CD4-positive, alpha-beta T cell treated with Interleukin-10 for 1 hour (primary cell): ENCODE results near the gene PKN2.
"Not testable (repeated sequence)": the region's sequence is repeated elsewhere in the genome, so short reads cannot be mapped to it uniquely, and the experiment has no call there.

Source experiments
- DNase-seq: peaks from one replicate; pipeline ENCODE4 v3.0.0-alpha.2; 2020

PKN2 gene

DNA sequence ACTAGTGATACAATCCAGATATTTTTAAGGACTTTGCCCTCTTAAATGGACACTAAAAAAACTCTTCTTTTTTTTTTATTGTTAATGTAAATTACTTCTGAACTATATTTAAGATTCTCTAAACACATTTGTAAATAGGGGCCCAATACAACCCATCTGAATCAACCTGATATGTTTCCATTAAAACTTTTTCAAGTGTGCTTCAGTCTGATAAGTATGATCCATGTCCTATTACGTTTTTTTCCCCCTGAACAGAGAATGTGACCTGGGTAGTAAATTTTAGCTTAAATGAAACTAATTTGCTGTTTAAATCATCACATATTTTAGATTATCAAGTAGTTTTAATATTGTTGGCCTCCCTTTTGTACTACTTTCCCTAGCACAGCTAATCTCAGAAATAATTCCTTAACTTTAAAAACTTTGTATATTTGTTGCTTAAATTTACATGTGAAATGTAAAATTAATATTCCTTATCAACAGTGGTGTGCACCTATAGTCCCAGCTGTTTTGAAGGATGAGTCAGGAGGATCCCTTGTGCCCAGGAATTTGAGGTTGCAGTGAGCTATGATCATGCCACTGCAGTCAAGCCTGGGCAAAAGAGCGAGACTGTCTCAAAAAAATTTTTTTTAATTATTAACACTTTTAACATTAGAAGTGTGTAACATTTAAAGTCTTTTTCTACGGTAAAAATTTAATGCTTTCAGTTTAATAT is 3.0 kb upstream of the PKN2 start:
- no peak for DNase-seq

DNA sequence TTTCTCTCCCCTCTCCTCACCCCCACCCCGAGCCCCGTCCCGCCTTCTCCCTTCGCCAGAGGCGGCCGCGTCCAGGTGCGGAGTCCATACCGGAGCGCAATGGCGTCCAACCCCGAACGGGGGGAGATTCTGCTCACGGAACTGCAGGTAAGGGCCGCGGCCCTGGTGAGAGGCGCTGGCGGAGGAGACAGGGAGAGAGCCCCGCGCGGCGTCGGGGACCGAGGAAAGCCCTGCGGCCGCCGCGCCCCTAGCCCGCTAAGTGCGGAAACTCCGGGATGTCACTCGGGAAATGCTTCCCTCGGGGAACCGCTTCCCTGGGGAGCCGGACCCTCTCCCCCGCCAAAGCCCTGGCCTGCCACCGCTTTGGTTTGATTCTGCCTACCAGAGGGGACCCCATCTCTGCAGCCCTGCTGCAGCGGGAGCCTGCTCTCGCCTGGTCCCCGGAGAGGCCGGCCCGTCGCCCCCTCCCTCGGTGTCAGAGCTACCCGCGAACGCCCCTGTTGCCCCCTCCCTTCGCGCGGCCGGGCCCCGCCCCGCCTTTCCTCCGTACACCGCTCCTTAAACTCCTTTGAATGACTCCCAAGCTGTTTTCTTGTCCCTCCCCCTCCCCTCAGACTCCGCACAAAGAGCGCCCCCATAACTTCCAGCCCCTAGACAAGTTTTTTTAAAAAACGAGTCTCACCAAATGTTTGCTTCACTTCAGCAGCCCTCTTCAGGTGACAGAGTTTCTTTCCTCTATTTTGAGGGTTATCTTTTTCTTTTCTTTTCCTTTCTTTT is 597 bp downstream of the PKN2 start:
- peak; percentile 57 for DNase-seq

DNA sequence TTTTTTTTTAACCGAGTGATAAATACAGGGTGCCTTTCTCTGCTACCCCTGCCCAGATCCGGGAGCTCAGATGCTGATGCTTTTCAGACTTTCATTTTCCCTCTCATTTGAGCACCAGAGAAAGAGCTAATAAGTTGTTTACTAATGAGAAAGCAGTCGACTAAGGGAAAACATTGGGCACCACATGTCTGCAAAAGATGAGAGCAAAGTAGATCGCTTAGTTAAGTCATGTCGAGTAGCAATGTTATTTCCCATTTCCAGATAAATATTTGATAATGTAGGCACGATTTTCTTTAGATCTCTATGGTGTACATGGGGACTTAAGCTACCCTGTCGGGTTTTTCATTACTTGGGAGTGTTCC is 1.2 kb downstream of the PKN2 start:
- DNase-seq = peak; percentile 11

- DNase-seq = no peak
These were observed 7.5 kb downstream of the PKN2 start for GRCh38 chr1:88691540-88691939.

GRCh38 chr1:88695781-88696180 is 11.7 kb downstream of the PKN2 start:
- no peak for DNase-seq

DNA sequence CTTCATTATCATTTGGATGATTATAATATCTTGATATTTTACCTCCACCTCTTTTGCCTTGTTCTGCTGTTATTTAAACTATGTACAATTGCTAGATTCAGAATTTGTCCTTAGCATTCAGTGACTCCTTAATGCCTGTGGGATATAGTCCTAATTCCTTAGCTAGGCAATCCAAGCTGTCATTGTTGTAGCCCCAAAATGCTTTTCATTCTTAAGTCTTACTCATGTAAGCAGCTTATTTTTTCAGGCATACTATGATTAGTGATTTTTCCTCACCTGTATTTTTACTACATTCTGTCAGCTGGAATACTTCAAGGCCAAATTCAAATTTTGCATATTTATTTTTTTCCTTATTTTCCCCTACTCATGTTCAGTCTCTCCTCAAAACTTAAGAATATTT is 13.4 kb downstream of the PKN2 start:
- no peak for DNase-seq

DNA sequence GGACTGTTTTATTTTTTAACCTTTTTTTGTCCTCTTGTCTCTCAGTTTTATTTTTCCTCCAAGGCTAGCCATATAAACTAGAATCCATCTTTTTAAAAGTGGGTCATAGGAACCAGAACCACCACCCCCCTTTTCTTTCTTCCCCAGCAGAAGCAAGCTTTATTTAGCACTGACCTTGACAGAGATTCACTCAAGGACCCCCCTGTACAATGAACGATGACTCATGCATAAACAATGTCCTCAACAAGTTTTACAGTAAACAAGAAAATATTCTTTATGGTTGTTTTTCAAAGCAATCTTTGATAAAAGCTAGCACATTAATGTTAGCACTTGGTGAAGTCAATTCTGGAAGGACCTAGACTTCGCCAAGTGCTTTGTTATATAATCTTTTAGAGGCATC is 14.1 kb downstream of the PKN2 start:
- DNase-seq = no peak

DNA sequence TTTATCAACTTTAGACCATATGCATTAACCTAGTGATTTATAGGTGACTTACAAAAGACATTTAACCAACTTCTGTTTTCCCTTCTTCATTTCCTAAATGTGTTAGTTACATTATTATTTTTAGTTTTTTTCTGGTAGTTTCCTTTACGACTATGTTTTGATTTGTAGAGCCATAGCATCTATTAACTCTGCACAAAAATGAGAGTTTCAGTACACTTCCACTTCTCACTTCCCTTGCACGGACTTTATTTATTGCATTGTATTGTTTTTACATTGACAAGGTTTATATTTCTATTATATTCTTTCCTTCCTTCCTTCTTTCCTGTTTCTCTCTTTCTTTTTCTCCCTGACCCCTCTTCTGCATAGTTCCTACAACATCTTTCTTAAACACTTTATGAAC is 14.7 kb downstream of the PKN2 start:
- DNase-seq = no peak

- no peak for DNase-seq
These were observed 16.4 kb downstream of the PKN2 start for GRCh38 chr1:88700425-88701013.

GRCh38 chr1:88701275-88701674 is 17.2 kb downstream of the PKN2 start:
- no peak for DNase-seq

DNA sequence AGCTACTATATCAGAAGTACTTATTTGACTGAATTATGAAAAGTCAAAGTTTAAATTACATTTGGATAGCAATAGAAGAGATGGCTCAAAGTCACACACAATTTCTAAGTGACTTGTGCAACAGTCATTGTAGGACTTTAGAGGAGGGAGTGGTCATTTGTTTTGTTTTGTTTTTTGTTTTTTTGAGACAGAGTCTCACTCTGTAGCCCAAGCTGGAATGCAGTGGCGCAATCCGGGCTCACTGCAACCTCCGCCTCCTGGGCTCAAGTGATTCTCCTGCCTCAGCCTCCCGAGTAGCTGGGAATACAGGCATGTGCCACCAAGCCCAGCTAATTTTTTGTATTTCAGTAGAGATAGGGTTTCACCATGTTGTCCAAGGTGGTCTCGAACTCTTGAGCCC is 17.7 kb downstream of the PKN2 start:
- not testable (repeated sequence) for DNase-seq

DNA sequence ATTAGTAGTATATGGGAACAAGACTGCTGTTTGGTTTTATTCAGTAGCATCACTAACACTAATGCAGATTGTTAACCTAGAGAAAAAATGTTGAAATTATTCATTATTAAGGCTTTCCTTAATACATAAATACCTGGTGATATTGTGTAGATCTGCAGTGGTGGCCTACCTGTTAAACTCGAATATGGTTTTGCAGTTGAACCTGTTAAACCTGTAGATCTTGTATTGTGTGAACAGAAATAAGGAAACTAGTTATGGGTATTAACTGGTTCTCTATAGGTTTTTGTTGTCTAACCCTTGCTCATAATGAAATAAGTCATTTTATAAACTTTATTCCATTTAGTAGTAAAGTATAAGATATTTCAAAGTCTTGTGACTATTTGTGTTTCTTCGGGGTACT is 23.9 kb downstream of the PKN2 start:
- no peak for DNase-seq

DNA sequence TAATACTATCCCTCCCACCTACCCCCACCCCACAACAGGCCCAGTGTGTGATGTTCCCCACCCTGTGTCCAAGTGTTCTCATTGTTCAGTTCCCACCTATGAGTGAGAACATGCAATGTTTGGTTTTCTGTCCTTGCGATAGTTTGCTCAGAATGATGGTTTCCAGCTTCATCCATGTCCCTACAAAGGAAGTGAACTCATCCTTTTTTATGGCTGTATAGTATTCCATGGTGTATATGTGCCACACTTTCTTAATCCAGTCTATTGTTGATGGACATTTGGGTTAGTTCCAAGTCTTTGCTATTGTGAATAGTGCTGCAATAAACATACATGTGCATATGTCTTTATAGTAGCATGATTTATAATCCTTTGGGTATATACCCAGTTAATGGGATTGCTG is 28.8 kb downstream of the PKN2 start:
- not testable (repeated sequence) for DNase-seq

DNA sequence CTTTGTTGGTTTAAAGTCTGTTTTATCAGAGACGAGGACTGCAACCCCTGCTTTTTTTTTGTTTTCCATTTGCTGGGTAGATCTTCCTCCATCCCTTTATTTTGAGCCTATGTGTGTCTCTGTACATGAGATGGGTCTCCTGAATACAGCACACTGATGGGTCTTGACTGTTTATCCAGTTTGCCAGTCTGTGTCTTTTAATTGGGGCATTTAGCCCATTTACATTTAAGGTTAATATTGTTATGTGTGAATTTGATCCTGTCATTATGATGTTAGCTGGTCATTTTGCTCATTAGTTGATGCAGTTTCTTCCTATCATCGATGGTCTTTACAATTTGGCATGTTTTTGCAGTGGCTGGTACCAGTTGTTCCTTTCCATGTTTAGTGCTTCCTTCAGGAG is 32.5 kb downstream of the PKN2 start:
- DNase-seq = not testable (repeated sequence)

GRCh38 chr1:88722492-88722891 is 38.4 kb downstream of the PKN2 start:
- no peak for DNase-seq

DNA sequence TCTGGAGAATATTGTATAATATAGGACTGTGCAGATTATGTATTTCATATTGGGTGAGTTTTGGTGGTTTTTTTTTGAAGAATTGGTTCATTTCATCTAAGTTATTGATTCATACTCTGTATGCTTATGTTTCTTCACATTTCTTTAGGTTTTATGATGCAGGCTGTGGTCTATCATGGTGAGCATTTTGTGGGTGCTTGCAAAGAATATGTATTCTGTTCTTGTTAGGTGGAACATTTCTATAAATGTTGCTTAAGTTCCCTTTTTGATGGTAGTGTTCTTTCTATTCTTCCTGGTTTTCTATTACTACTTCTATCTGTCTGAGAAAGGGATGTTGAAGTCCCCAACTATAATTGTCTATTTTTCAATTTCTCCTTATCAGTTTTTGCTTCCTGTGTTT is 42.6 kb downstream of the PKN2 start:
- DNase-seq = no peak

DNA sequence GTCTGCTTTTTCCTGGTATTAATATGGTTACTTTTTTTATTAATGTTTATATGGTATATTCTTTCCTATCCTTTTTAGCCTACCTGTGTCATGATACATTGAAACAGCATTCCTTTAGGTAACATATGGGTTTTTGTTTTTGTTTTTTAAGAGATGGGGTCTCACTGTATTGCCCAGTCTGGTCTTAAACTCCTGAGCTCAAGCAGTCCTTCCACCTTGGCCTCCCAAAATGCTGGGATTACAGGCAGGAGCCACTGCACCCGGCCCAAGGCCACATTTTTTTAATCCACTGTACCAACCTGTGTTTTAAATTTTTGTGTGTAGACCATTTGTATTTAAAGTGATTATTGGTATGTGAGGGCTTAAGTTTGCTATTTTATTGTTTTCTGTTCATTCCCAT is 43.1 kb downstream of the PKN2 start:
- no peak for DNase-seq

DNA sequence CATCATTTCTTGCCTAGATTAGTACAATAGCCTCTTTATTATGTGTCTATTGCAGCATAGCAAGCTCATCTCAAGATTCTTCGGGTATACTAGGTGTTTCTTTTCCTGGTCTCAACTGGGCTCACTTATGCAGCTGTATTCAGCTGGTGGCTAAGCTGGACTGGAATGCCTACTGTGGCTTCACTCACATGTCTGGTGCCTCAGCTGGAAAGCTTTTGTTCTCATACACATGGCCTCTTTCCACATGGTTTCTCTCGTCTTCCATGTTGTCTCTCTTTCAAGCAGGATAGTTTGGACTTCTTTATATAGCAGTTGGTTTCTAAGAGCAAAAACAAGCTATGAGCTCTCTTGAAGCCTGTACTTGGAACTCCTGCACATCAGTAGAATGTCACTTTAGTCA is 45.2 kb downstream of the PKN2 start:
- no peak for DNase-seq

DNA sequence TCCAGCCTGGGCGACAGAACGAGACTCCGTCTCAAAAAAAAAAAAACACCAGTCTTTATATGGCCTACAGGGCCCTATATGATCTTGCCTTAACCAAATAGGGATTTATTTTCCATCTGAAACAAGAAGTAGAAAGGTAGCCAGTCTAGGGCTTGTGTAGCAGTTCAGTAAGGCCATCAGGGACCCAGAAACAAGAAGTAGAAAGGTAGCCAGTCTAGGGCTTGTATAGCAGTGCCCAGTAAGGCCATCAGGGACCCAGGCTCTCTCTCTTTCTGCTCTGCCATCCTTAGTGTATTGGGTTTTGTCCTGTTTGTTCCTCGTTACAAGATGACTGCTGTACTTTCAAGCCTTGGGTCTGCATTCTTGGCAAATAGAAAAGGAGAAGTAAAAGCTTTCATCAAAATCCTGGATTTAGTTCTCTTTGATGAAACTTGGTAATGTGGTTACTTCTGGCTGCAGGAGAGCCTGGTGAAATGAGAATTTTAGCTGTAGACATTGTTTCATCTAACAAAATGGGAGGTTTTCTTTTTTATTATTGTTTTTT is 46.1 kb downstream of the PKN2 start:
- no peak for DNase-seq

DNA sequence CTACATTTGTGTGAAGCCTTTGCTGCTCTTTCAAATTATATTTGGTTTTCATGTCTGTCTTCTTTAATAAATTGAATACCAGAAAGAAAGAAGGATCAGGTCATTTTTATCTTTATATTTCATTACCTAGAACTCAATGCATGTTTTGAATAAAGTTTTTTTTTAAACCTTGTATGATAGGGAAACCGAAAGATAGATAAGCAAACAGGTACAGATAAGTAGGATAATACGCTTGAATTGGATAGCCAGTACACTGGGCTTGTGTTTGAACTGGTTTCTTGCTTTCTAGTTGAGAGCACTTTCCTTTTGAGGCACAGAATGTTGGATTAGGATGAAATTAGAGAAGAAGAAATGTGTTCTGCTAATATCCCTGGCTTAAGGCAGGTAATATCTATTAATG is 46.9 kb downstream of the PKN2 start:
- DNase-seq = no peak

GRCh38 chr1:88731475-88732269 is 47.6 kb downstream of the PKN2 start:
- no peak for DNase-seq

DNA sequence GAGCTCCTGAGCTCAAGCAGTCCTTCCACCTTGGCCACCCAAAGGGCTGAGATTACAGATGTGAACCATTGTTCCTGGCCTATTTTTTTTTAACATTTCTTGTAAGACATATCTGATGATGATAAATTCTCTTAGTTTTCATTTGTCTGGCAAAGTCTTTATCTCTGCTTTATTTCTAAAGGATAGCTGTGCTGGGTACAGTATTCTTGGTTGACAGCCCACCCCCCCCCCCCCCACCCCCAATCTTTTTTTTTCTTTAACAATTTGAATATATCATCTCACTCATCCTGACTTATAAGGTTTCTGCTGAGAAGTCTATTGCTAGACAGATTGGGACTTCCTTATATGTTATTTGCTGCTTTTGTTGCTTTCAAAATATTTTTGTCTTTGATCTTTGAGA is 51.3 kb downstream of the PKN2 start:
- no peak for DNase-seq

GRCh38 chr1:88735909-88736308 is 51.8 kb downstream of the PKN2 start:
- no peak for DNase-seq
